HFF-Myc (cell line): ENCODE data around the gene SORL1.

Source experiments
- DNase-seq: peaks from one replicate; pipeline ENCODE4 v3.0.0-alpha.2; 2011; ENCODE audit warnings: low read depth; ENCODE audit errors: extremely low read depth
- H3K4me3 ChIP-seq: replicated peaks from 2 replicates; pipeline ENCODE4 v1.5.1; 2011; ENCODE audit warnings: low read depth, mild to moderate bottlenecking, control low read depth, low read length
- CTCF ChIP-seq: IDR thresholded peaks from 2 replicates; pipeline ENCODE4 v1.5.1; 2012; ENCODE audit warnings: mild to moderate bottlenecking, low read depth, low read length, control low read depth; ENCODE audit errors: missing control alignments

Gene SORL1

GRCh38 chr11:121520243-121521144 lies 68.4 kb downstream of the SORL1 start:
- no peak for TF ChIP-seq CTCF

GRCh38 chr11:121521145-121522042 lies 69.3 kb downstream of the SORL1 start:
- no peak for TF ChIP-seq CTCF
- H3K4me3 ChIP-seq: no peak overlapping the region
- no peak for DNase-seq

More at GRCh38 chr11:121520243-121521144, 68.4 kb downstream of the SORL1 start:
- peak; percentile 39 for DNase-seq
- H3K4me3 ChIP-seq: no peak overlapping the region

GRCh38 chr11:121522043-121522941 lies 70.2 kb downstream of the SORL1 start:
- no peak for TF ChIP-seq CTCF
- no peak overlapping the region for H3K4me3 ChIP-seq
- DNase-seq: no peak

- H3K4me3 ChIP-seq: no peak overlapping the region
- DNase-seq: no peak
- TF ChIP-seq CTCF: no peak
Measured at GRCh38 chr11:121523581-121524232, 71.6 kb downstream of the SORL1 start.

GRCh38 chr11:121524233-121524631 lies 72.1 kb downstream of the SORL1 start:
- TF ChIP-seq CTCF: no peak
- peak; percentile 65 for DNase-seq
- H3K4me3 ChIP-seq: no peak overlapping the region
